HUDEP-2 (cell line): ENCODE results near the gene UBAC1.
A peak's percentile ranks its signal among the peaks of the same experiment; 100 is the strongest.
"Not testable (repeated sequence)": the region's sequence is repeated elsewhere in the genome, so short reads cannot be mapped to it uniquely, and the experiment has no call there.

Source experiments
- DNase-seq, 76 experiments: peaks; one replicate each; lab custom pipeline; 2025; ENCODE audit not compliant: unreplicated experiment in 76 of 76; lab: John Stamatoyannopoulos, UW

Gene UBAC1

DNA sequence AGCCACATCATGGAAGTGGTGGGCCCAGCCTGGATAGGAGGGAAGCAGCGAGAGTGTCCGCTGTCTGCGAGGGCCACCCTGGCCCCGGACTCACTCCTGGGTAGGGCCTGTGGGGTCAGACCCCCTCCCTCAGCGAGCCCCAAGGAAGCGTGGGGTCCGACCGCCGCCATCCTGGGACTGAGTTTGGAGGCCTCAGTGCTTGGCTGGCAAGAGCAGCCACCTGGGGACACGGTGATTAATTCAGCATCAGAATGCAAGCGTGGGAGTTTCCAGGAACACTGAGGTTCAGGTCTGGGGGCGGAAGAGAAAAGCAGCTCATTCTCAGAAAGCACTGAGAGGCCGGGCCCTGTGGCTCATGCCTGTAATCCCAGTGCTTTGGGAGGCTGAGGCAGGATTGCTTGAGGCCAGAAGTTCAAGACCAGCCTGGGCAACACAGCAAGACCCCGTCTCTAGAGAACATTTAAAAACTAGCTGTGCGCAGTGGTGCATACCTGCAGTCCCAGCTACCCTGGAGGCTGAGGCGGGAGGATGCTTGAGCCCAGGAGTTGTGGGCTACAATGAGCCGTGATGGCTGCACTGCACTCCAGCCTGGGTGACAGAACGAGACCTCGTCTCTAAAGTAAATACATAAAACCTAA, 35.6 kb downstream of the UBAC1 start:
- DNase-seq: no peak

DNA sequence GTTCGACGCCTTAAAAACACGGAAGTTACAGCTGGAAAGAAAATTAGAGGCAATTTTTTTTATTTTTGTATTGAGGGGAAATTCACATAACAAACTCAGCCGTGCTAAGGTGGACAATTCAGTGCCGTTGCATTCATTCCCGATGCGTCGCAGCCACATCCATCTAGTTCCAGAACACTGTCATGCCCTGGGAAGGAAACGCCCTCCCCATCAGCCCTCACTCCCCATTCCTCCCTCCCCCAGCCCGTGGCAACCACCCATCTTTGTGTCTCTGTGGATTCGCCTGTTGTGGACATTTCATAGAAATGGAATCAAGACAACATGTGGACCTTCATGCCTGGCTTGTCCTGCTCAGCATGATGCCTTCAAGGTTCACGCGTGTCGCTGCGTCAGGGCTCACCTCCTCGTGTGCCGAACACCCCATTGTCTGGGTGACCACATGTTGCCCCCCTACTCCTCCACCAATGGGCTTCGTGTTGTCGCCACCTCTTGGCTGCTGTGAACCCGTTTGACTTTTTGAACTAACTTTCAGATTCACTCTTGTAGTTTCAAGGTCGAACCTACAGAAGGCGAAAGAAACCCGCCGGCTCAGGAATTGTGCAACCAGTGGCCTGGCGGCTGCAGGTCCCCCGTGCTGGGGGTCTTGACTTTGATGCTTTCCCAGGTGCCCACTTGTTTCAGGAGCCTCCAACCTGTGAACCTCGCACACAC, 36.4 kb downstream of the UBAC1 start:
- no peak for DNase-seq

DNA sequence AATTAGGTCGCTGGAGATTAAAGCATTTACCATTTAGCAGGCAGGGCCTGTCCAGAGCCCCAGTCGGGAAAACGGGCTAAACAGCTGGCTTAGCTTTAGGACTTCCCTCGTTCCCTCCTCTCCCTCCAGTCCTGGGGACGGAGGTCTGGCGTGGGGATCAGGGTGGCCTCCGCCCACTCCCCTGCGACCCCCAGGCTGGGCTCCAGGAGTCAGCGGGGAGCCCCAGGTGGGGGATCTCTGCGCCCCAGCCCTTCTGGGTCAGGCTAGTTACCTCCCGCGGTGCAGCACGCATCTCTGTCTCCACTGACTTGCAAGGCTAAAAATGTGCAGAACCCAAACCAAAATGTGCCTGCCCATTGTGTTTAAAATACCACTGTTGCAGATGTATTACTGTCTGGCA, 37.7 kb downstream of the UBAC1 start:
- no peak for DNase-seq

DNA sequence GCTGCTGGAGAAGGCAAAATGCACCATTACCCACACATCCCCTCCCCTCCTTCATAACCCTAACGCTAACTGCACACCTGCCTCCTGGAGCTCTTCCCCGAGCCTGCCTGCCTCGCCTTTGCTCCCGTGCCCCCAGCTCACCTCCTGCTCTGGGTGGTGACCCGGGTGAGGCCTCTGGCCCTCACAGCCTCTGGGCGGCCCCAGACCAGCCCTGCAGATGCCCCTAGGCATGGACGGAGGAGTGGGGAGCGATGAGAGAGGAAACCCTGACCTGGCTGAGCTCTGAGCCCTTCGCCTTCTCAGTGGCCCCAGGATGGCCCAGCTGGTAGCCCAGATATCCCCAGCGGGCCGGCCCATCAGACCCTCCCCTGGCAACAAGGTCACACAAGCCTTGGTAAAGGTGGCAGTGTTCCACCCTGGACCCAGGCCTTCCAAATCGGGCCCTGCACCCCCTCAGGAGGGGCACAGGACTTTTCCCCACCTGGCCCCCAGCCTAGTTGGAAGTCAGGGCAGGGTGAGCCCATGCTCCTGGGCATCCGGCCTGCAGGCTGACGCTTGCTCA, 39.3 kb downstream of the UBAC1 start:
- no peak for DNase-seq

DNA sequence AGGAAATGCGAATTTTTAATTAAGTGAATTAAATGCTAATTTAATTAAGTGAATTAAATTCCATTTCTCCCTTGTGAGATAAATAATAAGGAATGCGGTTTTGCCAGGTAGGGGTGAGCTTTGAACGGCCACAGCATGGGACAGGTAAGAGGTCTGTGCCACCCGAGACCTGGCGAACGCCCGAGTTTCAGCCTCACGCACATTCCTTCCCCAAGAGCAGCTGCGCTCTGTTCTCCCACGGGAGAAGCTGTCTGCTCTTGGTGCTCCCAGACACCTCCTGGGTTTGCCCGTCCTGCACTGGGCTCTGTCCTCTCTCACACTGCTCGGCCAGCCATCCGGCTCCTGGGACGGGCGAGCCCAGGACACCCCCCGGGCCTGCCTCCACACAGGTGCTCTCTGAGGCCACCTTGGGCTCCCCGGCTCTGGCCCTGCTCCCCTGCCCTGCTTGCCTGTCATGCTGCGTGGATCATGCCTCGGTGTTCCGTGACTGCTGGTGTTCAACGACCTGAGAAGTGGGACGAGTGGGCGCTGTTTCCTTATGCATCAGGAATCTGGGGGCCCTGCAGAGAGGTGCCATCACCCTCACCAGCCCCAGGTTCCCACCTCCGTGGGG, 40.1 kb downstream of the UBAC1 start:
- no peak for DNase-seq

GRCh38 chr9:135920256-135920930, 40.8 kb downstream of the UBAC1 start:
- DNase-seq: no peak

GRCh38 chr9:135919318-135919890, 41.8 kb downstream of the UBAC1 start:
- no peak for DNase-seq

- not testable (repeated sequence) for DNase-seq
These were observed 44.9 kb downstream of the UBAC1 start for GRCh38 chr9:135916227-135916626.

GRCh38 chr9:135914921-135915320, 46.3 kb downstream of the UBAC1 start:
- DNase-seq: no peak

GRCh38 chr9:135911233-135911632, 49.9 kb downstream of the UBAC1 start:
- DNase-seq: peak in 50 of 76 experiments; percentile 10 to 70 (median 40)

DNA sequence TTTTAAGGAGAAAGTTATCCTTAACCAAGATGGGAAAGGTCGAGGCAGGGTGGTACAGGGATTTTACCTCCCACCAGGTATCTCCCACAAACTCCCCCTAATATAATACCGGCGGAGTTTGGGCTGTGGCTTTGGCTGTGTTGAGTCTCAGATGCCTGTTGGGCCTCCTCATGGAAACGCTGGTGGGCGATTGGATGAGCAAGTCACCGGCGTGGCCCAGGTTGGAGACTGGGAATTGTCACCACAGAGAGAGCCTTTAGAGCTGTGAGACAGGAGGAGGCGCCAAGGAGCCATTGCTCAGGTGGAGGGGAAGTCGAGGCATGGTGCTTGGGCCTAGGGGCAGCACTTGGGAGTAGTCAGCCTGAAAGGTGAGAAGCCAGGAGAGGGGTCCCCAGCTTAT, 50.4 kb downstream of the UBAC1 start:
- no peak for DNase-seq

GRCh38 chr9:135910216-135910615, 51.0 kb downstream of the UBAC1 start:
- DNase-seq: no peak

GRCh38 chr9:135909371-135909770, 51.8 kb downstream of the UBAC1 start:
- DNase-seq: no peak

DNA sequence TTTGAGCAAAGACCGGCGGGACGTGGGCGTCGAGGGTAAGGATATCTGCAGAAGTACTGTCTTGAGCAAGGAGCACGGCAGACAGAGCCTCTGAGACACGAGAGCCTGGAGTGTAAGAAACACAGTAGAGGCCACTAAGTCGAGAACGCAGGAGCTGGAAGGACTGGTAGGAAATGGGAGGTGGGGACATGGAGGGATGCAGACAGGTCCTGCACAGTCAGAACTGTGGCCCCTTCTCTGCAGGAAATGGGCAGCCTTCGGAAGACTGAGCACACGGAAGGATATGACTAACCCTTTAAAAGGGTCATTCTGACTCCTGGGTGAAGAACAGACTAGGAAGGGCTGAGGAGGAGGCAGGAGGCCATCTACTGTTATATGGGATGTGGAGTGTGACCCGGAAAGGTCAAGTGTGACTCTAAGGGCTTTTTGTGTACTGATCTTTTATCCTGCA, 52.4 kb downstream of the UBAC1 start:
- peak in 3 of 76 experiments; percentile 27 to 30 (median 29) for DNase-seq

- DNase-seq: peak in 3 of 76 experiments; percentile 43 to 49 (median 44)
These were observed 53.0 kb downstream of the UBAC1 start for GRCh38 chr9:135908093-135908753.

GRCh38 chr9:135907431-135908092, 53.6 kb downstream of the UBAC1 start, which contains the start of gene CAMSAP1:
TSS of gene CAMSAP1 (minus strand) at chr9:135907546. CDS start at chr9:135907159, 387 bp downstream.
- DNase-seq: peak in 73 of 76 experiments; percentile 35 to 97 (median 89)

- DNase-seq: no peak
These were observed 54.2 kb downstream of the UBAC1 start for GRCh38 chr9:135907006-135907430.

DNA sequence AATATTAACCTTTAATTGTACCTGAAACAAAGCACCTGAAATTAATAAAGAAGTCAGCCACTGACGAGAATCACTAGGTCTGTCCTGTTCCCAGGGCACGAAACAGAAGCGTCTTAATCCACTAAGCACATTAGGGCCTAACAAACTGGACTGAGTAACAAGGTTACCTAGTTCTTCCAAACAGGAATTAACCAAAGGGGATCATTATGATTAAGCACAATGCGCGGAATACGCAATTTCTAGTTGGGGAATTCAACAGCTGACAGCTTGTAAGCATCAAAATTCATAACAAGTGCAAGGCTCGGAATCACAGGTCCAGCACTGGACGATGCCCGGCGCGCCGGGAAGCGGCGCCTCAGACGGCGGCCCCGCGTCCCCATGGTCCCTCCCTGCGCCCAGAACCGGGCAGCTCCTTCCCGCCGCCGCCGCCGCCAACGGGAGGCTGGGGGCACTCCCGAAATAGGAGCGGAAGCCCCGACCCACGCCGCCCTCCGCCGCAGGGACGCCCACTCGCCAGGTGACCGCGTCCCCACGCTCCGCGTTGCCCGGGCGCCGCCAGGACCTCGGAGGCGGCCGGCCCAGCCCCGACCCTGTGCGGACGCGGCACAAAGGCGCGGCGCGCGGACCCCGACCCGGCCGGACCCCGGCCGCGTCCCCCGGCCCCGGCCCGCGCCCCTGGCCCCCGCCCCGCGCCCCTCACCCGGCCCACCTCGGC, 54.7 kb downstream of the UBAC1 start:
- peak in 1 of 76 experiments; percentile 34 for DNase-seq
